Superior temporal gyrus (tissue), 1 donor: ENCODE measurements around the gene PIGQ.

Experiments
- DNase-seq: peaks from one replicate; pipeline ENCODE4 v3.0.0-alpha.2; 2016; ENCODE audit errors: extremely low spot score

Gene PIGQ

GRCh38 chr16:569445-570254 lies at the start of gene PIGQ:
Gene PIGQ, plus strand, starts transcription at chr16:569968. Its CDS starts 4,107 bp downstream, at chr16:574075.
- DNase-seq, result no peak

GRCh38 chr16:520847-521246 lies 48.9 kb upstream of the PIGQ start:
- no peak for DNase-seq

GRCh38 chr16:521381-522210 lies 48.2 kb upstream of the PIGQ start:
- DNase-seq, result no peak

- DNase-seq, result no peak
Measured at GRCh38 chr16:522320-523096, 47.3 kb upstream of the PIGQ start.

- no peak for DNase-seq
Measured at GRCh38 chr16:523097-523741, 46.5 kb upstream of the PIGQ start.

GRCh38 chr16:524274-525040 lies 45.3 kb upstream of the PIGQ start:
- DNase-seq, result no peak

GRCh38 chr16:525123-525519 lies 44.6 kb upstream of the PIGQ start:
- no peak for DNase-seq

- peak; percentile 36 for DNase-seq
Measured at GRCh38 chr16:525520-526180, 44.1 kb upstream of the PIGQ start.

- DNase-seq, result peak; percentile 12
Measured at GRCh38 chr16:526181-527014, 43.4 kb upstream of the PIGQ start.

GRCh38 chr16:527015-527903 lies 42.5 kb upstream of the PIGQ start, which contains the start of gene CAPN15:
Gene CAPN15, plus strand, starts transcription at chr16:527712. Its CDS starts 19,127 bp downstream, at chr16:546839.
- peak; percentile 81 for DNase-seq

GRCh38 chr16:528111-529011 lies 41.4 kb upstream of the PIGQ start:
- DNase-seq, result no peak

GRCh38 chr16:529012-529575 lies 40.7 kb upstream of the PIGQ start:
- DNase-seq, result no peak

- no peak for DNase-seq
Measured at GRCh38 chr16:530111-530817, 39.5 kb upstream of the PIGQ start.

- no peak for DNase-seq
Measured at GRCh38 chr16:531494-532125, 38.2 kb upstream of the PIGQ start.

- no peak for DNase-seq
Measured at GRCh38 chr16:533391-534123, 36.2 kb upstream of the PIGQ start.
